H1 (cell line): Measurements from ENCODE around the gene TIMM29. TPM values are rescaled to one million over a fixed set of nuclear protein-coding genes. Genes with fewer than 3 reads are reported as not detected.

Experiments used
- CTCF ChIA-PET: fragments of 300-600 bp; sonication (Branson Sonifier 250); formaldehyde crosslinking; loops from one replicate; lab custom pipeline; 2021; ENCODE audit not compliant: partially characterized antibody; lab: Charles Lee
- POLR2A ChIA-PET: fragments of 300-600 bp; sonication (Branson Sonifier 250); formaldehyde crosslinking; loops from one replicate; lab custom pipeline; 2021; ENCODE audit warnings: inconsistent platforms; ENCODE audit not compliant: partially characterized antibody; lab: Charles Lee
- DNase-seq, 2 experiments: peaks; one replicate each; pipeline versions ENCODE4 v3.0.0 to v3.0.0-alpha.2; 2010 to 2022; ENCODE audit warnings: low spot score in 2 of 2, low read depth in 1 of 2, mixed read lengths in 1 of 2
- FAIRE-seq: peaks from 2 replicates; lab custom pipeline; 2011; peaks lifted over from hg19 to GRCh38; lab: Jason Lieb, UNC
- H2AFZ ChIP-seq: 2 replicates; pipeline ENCODE4 v1.8.1; 2012; ENCODE audit warnings: low read length, inconsistent platforms
- H2AK5ac ChIP-seq: 2 replicates; pipeline ENCODE4 v1.6.1; 2013; ENCODE audit warnings: low read depth, low read length
- H2BK120ac ChIP-seq: replicated peaks from 2 replicates; pipeline ENCODE3; 2013; ENCODE audit warnings: low read depth, low read length, inconsistent platforms
- H2BK12ac ChIP-seq: 2 replicates; pipeline ENCODE4 v1.6.1; 2013; ENCODE audit warnings: low read depth, low read length
- H2BK15ac ChIP-seq: 2 replicates; pipeline ENCODE4 v1.6.1; 2013; ENCODE audit warnings: low read length
- H2BK20ac ChIP-seq: 2 replicates; pipeline ENCODE4 v1.6.1; 2013; ENCODE audit warnings: low read length
- H2BK5ac ChIP-seq: 2 replicates; pipeline ENCODE4 v1.6.1; 2013; ENCODE audit warnings: low read depth, low read length
- H3K14ac ChIP-seq: 2 replicates; pipeline ENCODE4 v1.6.1; 2013; ENCODE audit warnings: inconsistent platforms; ENCODE audit not compliant: insufficient read length
- H3K18ac ChIP-seq: 2 replicates; pipeline ENCODE4 v1.6.1; 2013; ENCODE audit warnings: low read length; ENCODE audit errors: extremely low read depth
- H3K23ac ChIP-seq: 2 replicates; pipeline ENCODE4 v1.6.1; 2013; ENCODE audit warnings: inconsistent platforms; ENCODE audit not compliant: insufficient read length
- H3K23me2 ChIP-seq: 2 replicates; pipeline ENCODE4 v1.6.1; 2013; ENCODE audit warnings: low read depth, low read length
- H3K27ac ChIP-seq: 2 replicates; pipeline ENCODE4 v1.6.1; 2011; ENCODE audit warnings: low read depth, low read length, inconsistent platforms
- H3K27me3 ChIP-seq, 4 experiments: replicated peaks in 1 of 4; 1 replicate in 1 of 4; 2 replicates in 3 of 4; pipeline versions ENCODE4 v1.6.1 to v1.8.1; 2011 to 2013; ENCODE audit warnings: low read length in 3 of 4, mild to moderate bottlenecking in 3 of 4, inconsistent platforms in 2 of 4, mixed read lengths in 2 of 4, moderate library complexity in 1 of 4; ENCODE audit not compliant: control insufficient read depth in 3 of 4, insufficient read depth in 3 of 4; ENCODE audit errors: extremely low read depth in 1 of 4
- H3K36me3 ChIP-seq, 4 experiments: 2 replicates each; pipeline versions ENCODE4 v1.6.1 to v1.8.1; 2011 to 2013; ENCODE audit warnings: mild to moderate bottlenecking in 4 of 4, low read length in 3 of 4, moderate library complexity in 2 of 4, control low read depth in 1 of 4, inconsistent platforms in 1 of 4; ENCODE audit not compliant: insufficient read depth in 4 of 4, control insufficient read depth in 2 of 4
- H3K4ac ChIP-seq: replicated peaks from 2 replicates; pipeline ENCODE3; 2013; ENCODE audit warnings: low read length, low read depth, mixed read lengths, inconsistent platforms; ENCODE audit not compliant: insufficient read length
- H3K4me1 ChIP-seq, 4 experiments: replicated peaks in 1 of 4; 1 replicate in 1 of 4; 2 replicates in 3 of 4; pipeline versions ENCODE4 v1.6.1 to v1.8.1; 2011 to 2013; ENCODE audit warnings: low read length in 3 of 4, inconsistent platforms in 2 of 4, mixed read lengths in 1 of 4; ENCODE audit not compliant: insufficient read depth in 4 of 4, control insufficient read depth in 3 of 4
- H3K4me2 ChIP-seq, 2 experiments: 2 replicates each; pipeline versions ENCODE4 v1.6.1 to v1.8.1; 2011 to 2013; ENCODE audit warnings: low read depth in 2 of 2, low read length in 2 of 2, control low read depth in 1 of 2, inconsistent platforms in 1 of 2, mild to moderate bottlenecking in 1 of 2; ENCODE audit not compliant: insufficient read depth in 1 of 2
- H3K4me3 ChIP-seq, 4 experiments: fragments of 200-600, 300-600 bp in 1 of 4; sonication (generic), shearing (Covaris generic), sonication (Bioruptor Twin) in 1 of 4; 2 replicates each; pipeline versions ENCODE4 v1.5.1 to v1.8.1; 2011 to 2016; ENCODE audit warnings: low read length in 4 of 4, low read depth in 3 of 4, control low read depth in 2 of 4, inconsistent platforms in 2 of 4, mild to moderate bottlenecking in 2 of 4, mixed read lengths in 1 of 4, moderate library complexity in 1 of 4; ENCODE audit not compliant: insufficient read depth in 2 of 4; ENCODE audit errors: extremely low read depth in 1 of 4
- H3K56ac ChIP-seq: replicated peaks from 2 replicates; pipeline ENCODE3; 2013; ENCODE audit warnings: low read depth, mild to moderate bottlenecking, mixed read lengths, low read length, inconsistent platforms; ENCODE audit not compliant: insufficient read length
- H3K79me1 ChIP-seq: 2 replicates; pipeline ENCODE4 v1.6.1; 2013; ENCODE audit warnings: low read depth, low read length, control low read depth
- H3K79me2 ChIP-seq, 2 experiments: 2 replicates each; pipeline versions ENCODE4 v1.6.1 to v1.8.1; 2012 to 2013; ENCODE audit warnings: low read length in 2 of 2, mild to moderate bottlenecking in 2 of 2, inconsistent platforms in 1 of 2; ENCODE audit not compliant: insufficient read depth in 2 of 2, control insufficient read depth in 1 of 2
- H3K9ac ChIP-seq, 4 experiments: replicated peaks in 1 of 4; 1 replicate in 1 of 4; 2 replicates in 3 of 4; pipeline versions ENCODE4 v1.6.1 to v1.8.1; 2011 to 2013; ENCODE audit warnings: low read depth in 3 of 4, low read length in 3 of 4, control low read depth in 2 of 4, mild to moderate bottlenecking in 2 of 4, moderate library complexity in 2 of 4, inconsistent platforms in 1 of 4; ENCODE audit errors: extremely low read depth in 1 of 4
- H3K9me3 ChIP-seq, 2 experiments: 2 replicates each; pipeline versions ENCODE4 v1.6.1 to v1.8.1; 2012 to 2013; ENCODE audit warnings: mild to moderate bottlenecking in 2 of 2, moderate library complexity in 2 of 2, control low read depth in 1 of 2, inconsistent platforms in 1 of 2, low read depth in 1 of 2, low read length in 1 of 2, mixed read lengths in 1 of 2; ENCODE audit not compliant: insufficient read depth in 2 of 2
- H4K20me1 ChIP-seq, 2 experiments: replicated peaks in 1 of 2; 2 replicates each; pipeline versions ENCODE3 to v1.8.1; 2011 to 2013; ENCODE audit warnings: inconsistent platforms in 2 of 2, low read length in 2 of 2, mild to moderate bottlenecking in 1 of 2; ENCODE audit not compliant: insufficient read depth in 2 of 2, control insufficient read depth in 1 of 2
- H4K5ac ChIP-seq: 2 replicates; pipeline ENCODE4 v1.6.1; 2013; ENCODE audit warnings: low read length, low read depth, mixed read lengths, inconsistent platforms; ENCODE audit not compliant: insufficient read length
- H4K8ac ChIP-seq: 2 replicates; pipeline ENCODE4 v1.8.0; 2013; ENCODE audit warnings: mild to moderate bottlenecking, moderate library complexity, low read length, inconsistent platforms; ENCODE audit not compliant: insufficient read depth; ENCODE audit errors: extremely low read depth
- H4K91ac ChIP-seq: replicated peaks from 2 replicates; pipeline ENCODE3; 2013; ENCODE audit warnings: low read length, mixed read lengths, inconsistent platforms; ENCODE audit not compliant: insufficient read length
- CBX5 ChIP-seq: fragments of 300-800, 300-1000 bp; sonication (generic); IDR thresholded peaks from 2 replicates; pipeline ENCODE4 v1.7.1; 2016; ENCODE audit warnings: antibody characterized with exemption, low read length, low read depth
- GTF2F1 ChIP-seq: IDR thresholded peaks from 2 replicates; pipeline ENCODE4 v1.6.1; 2012; ENCODE audit warnings: low read depth, low read length, improper control_type of control experiment, borderline replicate concordance
- KDM4A ChIP-seq: IDR thresholded peaks from one replicate; pipeline ENCODE4 v1.7.1; 2012; ENCODE audit warnings: low read depth, mild to moderate bottlenecking, moderate library complexity, low read length, inconsistent platforms; ENCODE audit not compliant: severe bottlenecking
- NRF1 ChIP-seq: IDR thresholded peaks from 2 replicates; pipeline ENCODE4 v1.6.1; 2011; ENCODE audit warnings: mild to moderate bottlenecking, low read depth, low read length, improper control_type of control experiment
- USF2 ChIP-seq: IDR thresholded peaks from 2 replicates; pipeline ENCODE4 v1.6.1; 2011; ENCODE audit warnings: low read length, improper control_type of control experiment
- WGBS, 2 experiments: shearing (Covaris generic) in 1 of 2; methylation state at CpG; one replicate each; pipeline versions ENCODE4 v1.1.6 to v1.1.7; 2013 to 2015; ENCODE audit warnings: low lambda C conversion rate in 2 of 2, mixed read lengths in 2 of 2, inconsistent platforms in 1 of 2, low coverage in 1 of 2, missing lambda C conversion rate in 1 of 2; ENCODE audit not compliant: insufficient replicate concordance in 2 of 2, insufficient coverage in 1 of 2, insufficient read length in 1 of 2; ENCODE audit errors: extremely low coverage in 1 of 2, missing lambda C conversion rate in 1 of 2; 5-methylcytosine and 5-hydroxymethylcytosine counted together
- polyA plus RNA-seq, 7 experiments: library from polyadenylated mRNA; depleted of rRNA in 3 of 7; stranded (reverse) in 5 of 7; unstranded in 2 of 7; fragments of >200 nt in 5 of 7; fragments of 200-250 nt in 2 of 7; gene quantifications; 1 replicate in 5 of 7; 2 replicates in 1 of 7; 4 replicates in 1 of 7; pipeline versions ENCODE4 v1.2.1 to v1.2.3, GENCODE V29; 2011 to 2013; ENCODE audit warnings: missing spikeins in 2 of 7, mixed read lengths in 2 of 7
- total RNA-seq: library from RNA; stranded (reverse); fragmentation: NEBNext Ultra II Directional; extraction: Animal tissue kit (Norgen Biotek cat#: 25700); gene quantifications from 2 replicates; pipeline ENCODE4 v1.2.1, GENCODE V29; 2021

Gene TIMM29
- total and polyA plus RNA-seq, 2 of the 8 experiments (the other 6 are each of a cell fraction or from before 2014, with no cell fraction given): 15.9 to 24.0 TPM

DNA sequence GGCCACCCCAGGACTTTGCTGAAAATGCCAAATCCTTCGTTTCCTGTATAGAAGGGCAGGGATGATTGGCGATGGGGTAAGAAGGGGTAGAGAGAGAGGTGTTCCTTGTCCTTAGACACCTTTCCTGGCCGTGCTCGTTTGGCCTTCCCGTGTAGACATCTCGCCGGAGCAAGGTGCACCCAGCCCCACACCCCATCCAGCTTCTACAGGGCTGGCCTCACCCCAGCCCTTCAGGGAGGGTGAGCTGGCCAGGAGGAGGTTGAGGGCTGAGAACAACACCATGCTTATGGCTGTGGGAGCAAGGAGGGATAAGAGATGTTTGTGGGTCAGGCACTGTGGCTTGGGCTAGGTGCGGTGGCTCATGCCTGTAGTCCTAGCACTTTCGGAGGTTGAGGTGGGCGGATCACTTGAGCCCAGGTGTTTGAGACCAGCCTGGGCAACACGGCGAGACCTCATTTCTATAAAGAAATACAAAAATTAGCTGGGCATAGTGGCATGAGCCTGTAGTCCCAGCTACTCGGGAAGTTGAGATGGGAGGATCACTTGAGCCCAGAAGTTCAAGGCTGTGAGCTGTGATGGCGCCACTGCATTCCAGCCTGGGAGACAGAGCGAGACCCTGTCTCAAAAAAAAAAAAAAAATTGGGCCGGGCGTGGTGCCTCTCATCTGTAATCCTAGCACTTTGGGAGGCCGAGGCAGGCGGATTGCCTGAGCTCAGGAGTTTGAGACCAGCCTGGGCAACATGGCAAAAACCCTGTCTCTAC is 47.7 kb downstream of the TIMM29 start:
- Histone ChIP-seq H3K18ac (no peak overlapping the region), H3K9me3 (no peaks in the 10 kb centered on the region; a peak in 1 of 4 replicates), H4K5ac (no peak overlapping the region), H3K36me3 (no peaks in the 10 kb centered on the region), H3K4me3 (no peak overlapping the region), H2BK5ac (0 out of 2 replicates have a peak overlapping the region, but pooled peaks have one; percentile 8)
- TF ChIP-seq CBX5 (no peak), NRF1 (no peak), KDM4A (no peak), USF2 (no peak), GTF2F1 (no peak)
- TF ChIP-seq, all 59 proteins: peak for 0
- Histone ChIP-seq H2AFZ (no peak overlapping the region), H3K14ac (no peak overlapping the region), H2BK120ac (no peak overlapping the region), H3K23me2 (no peaks in the 10 kb centered on the region), H2BK15ac (no peak overlapping the region), H4K91ac (no peak overlapping the region), H3K79me2 (peaks cover 29 to 94% of the 10 kb centered on the region in 2 experiments), H2BK20ac (no peak overlapping the region), H3K9ac (no peak overlapping the region), H3K4ac (no peak overlapping the region), H3K4me1 (peaks cover 0 to 3% (median 0%) of the 10 kb centered on the region in 4 experiments; a peak in 4 of 7 replicates), H3K4me2 (no peak overlapping the region), H2AK5ac (no peak overlapping the region), H3K23ac (no peak overlapping the region), H3K27ac (no peak overlapping the region), H4K8ac (no peak overlapping the region), H3K56ac (no peak overlapping the region), H3K27me3 (no peaks in the 10 kb centered on the region), H2BK12ac (no peak overlapping the region), H4K20me1 (peaks cover 20 to 39% of the 10 kb centered on the region in 2 experiments), H3K79me1 (peaks cover 25% of the 10 kb centered on the region)
- FAIRE-seq (no peak), DNase-seq (no peak)
- POLR2A ChIA-PET: interaction anchor here (1.0 to 4.9 kb wide), 2 partner anchors 14 to 46 kb away, joined by 3 to 28 read pairs; partner anchors contain the start of gene SMARCA4
- CTCF ChIA-PET: interaction anchor here (0.6 to 2.1 kb wide), 9 partner anchors 11 to 750 kb away, joined by 3 to 5 read pairs (median 4); no protein-coding TSS in a partner anchor
- WGBS, 2 experiments: 95% methylated on average over 16 of the region's 19 CpGs; no CpG with 5 or more reads in 1 of the 2 experiments
